ENCODE measurements around the gene LAMA5.

Gene LAMA5

DNA sequence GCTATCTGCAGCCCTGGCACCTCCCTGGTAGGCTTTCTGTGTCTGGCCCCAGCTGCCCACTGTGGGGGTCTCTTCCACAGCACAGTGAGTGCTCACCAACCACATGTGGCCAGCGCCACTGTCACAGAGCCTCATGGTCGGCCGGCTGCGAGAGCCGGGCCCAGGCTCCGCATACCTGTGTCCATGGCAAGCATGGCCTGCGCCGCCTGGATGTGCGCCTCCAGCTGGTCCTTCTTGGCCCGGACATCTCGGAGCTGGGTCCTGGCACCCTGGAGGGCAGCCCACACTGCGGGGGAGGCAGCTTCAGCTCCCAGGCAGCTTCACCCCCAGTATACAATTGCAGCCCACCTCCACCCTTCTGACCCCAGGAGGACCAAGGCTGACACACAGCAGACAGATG lies 51.3 kb downstream of the LAMA5 start:
- TF ChIP-seq, protein P1, sequence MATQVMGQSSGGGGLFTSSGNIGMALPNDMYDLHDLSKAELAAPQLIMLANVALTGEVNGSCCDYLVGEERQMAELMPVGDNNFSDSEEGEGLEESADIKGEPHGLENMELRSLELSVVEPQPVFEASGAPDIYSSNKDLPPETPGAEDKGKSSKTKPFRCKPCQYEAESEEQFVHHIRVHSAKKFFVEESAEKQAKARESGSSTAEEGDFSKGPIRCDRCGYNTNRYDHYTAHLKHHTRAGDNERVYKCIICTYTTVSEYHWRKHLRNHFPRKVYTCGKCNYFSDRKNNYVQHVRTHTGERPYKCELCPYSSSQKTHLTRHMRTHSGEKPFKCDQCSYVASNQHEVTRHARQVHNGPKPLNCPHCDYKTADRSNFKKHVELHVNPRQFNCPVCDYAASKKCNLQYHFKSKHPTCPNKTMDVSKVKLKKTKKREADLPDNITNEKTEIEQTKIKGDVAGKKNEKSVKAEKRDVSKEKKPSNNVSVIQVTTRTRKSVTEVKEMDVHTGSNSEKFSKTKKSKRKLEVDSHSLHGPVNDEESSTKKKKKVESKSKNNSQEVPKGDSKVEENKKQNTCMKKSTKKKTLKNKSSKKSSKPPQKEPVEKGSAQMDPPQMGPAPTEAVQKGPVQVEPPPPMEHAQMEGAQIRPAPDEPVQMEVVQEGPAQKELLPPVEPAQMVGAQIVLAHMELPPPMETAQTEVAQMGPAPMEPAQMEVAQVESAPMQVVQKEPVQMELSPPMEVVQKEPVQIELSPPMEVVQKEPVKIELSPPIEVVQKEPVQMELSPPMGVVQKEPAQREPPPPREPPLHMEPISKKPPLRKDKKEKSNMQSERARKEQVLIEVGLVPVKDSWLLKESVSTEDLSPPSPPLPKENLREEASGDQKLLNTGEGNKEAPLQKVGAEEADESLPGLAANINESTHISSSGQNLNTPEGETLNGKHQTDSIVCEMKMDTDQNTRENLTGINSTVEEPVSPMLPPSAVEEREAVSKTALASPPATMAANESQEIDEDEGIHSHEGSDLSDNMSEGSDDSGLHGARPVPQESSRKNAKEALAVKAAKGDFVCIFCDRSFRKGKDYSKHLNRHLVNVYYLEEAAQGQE (IDR thresholded peaks at IDR 0.05; ENCODE audit: insufficient read depth in 1 of 2, low read depth in 2 of 2, low read length in 2 of 2) = no peak
- no peak for TF ChIP-seq POLR2AphosphoS5 (IDR thresholded peaks at IDR 0.05; ENCODE audit: low read depth, low read length)
- TF ChIP-seq FOXP2 (optimal IDR thresholded peaks at IDR 0.05; ENCODE audit: borderline replicate concordance, extremely low read depth, extremely low read length, insufficient read depth) = no peak
- no peak for TF ChIP-seq TAF1 (IDR thresholded peaks at IDR 0.05; ENCODE audit: borderline replicate concordance, insufficient read depth, low read length)
- TF ChIP-seq SIN3A (IDR thresholded peaks at IDR 0.05; ENCODE audit: borderline replicate concordance, insufficient read depth, low read length) = no peak

DNA sequence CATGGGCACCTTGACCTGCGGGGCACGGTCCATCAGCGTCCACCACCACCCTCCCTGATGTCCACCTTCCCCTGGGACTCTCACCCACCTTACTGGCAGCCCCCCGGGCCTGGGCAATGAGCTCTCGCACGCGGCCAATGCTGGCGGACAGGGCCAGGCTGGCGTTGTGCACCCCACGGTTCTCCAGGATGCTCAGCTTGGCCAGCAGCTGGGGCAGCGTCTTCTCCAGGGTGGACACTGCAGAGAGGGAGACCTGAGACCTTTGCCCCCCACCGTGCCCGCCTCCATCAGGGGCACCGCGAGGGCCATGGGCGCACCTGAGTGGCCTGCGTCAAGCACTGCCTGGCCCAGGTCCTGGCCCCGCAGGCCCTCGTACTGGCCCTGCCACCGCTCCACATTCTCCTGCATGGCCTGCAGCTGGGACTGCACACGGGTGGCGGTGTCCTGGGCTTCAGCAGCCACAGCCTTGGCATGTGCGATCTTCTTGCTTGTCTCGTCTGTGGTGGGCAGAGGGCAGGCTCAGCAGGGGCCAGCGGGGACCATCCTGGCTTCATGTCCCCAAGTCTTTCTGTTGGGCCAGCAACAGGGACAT lies 52.3 kb downstream of the LAMA5 start:
- TF ChIP-seq TAF1 (IDR thresholded peaks at IDR 0.05; ENCODE audit: borderline replicate concordance, insufficient read depth, low read length) (no peak), FOXP2 (optimal IDR thresholded peaks at IDR 0.05; ENCODE audit: borderline replicate concordance, extremely low read depth, extremely low read length, insufficient read depth) (no peak), SIN3A (IDR thresholded peaks at IDR 0.05; ENCODE audit: borderline replicate concordance, insufficient read depth, low read length) (no peak), POLR2AphosphoS5 (IDR thresholded peaks at IDR 0.05; ENCODE audit: low read depth, low read length) (no peak)
- TF ChIP-seq, protein P1 (IDR thresholded peaks at IDR 0.05; ENCODE audit: insufficient read depth in 1 of 2, low read depth in 2 of 2, low read length in 2 of 2) = no peak

DNA sequence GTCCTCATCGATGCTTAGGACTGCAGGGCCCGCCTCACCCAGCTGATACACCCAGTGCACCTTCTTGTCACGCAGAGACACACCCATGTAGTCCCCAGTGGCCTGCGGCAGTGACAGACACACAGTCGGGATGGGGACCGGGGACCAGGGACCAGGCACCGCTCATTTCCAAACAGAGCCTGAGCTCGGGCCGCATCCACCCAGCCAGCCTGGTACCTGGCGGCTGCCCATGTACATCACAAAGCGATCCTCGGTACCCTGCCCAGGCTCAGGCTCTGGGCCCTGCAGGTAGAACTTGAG lies 52.8 kb downstream of the LAMA5 start:
- TF ChIP-seq, protein P1 (IDR thresholded peaks at IDR 0.05; ENCODE audit: insufficient read depth in 1 of 2, low read depth in 2 of 2, low read length in 2 of 2) = no peak
- TF ChIP-seq POLR2AphosphoS5 (IDR thresholded peaks at IDR 0.05; ENCODE audit: low read depth, low read length) (no peak), SIN3A (IDR thresholded peaks at IDR 0.05; ENCODE audit: borderline replicate concordance, insufficient read depth, low read length) (no peak), FOXP2 (optimal IDR thresholded peaks at IDR 0.05; ENCODE audit: borderline replicate concordance, extremely low read depth, extremely low read length, insufficient read depth) (no peak), TAF1 (IDR thresholded peaks at IDR 0.05; ENCODE audit: borderline replicate concordance, insufficient read depth, low read length) (no peak)

DNA sequence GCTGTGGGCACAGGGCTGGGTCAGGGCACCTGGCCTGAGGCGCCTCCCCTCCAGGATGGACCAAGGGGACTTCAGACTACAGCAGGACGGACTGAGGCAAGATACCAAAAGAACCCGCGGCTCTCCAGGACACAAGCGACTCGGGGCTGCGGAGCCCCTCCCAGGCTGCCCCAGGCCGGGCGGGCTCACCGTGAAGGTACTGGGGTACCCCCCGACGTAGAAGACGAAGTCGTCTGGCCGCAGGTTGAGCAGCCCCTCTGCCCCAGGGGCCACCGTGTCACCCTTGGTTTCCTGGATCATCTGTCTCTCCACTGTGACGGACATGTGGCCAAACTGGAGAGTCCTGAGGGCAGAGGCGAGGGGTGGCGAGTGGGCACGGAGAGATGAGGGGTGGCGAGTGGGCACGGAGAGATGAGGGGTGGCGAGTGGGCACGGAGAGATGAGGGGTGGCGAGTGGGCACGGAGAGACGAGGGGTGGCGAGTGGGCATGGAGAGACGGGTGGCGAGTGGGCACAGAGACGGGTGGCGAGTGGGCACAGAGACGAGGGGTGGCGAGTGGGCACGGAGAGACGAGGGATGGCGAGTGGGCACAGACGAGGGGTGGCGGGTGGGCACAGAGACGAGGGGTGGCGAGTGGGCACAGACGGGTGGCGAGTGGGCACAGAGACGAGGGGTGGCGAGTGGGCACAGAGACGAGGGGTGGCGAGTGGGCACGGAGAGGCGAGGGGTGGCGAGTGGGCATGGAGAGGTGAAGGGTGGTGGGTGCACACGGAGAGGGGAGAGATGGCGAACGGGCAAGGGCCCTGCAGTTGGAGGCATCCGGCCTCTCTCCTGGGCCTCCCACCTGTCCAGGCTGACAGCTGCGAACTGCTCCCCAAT lies 53.4 kb downstream of the LAMA5 start:
- TF ChIP-seq TAF1 (IDR thresholded peaks at IDR 0.05; ENCODE audit: borderline replicate concordance, insufficient read depth, low read length) (no peak), SIN3A (IDR thresholded peaks at IDR 0.05; ENCODE audit: borderline replicate concordance, insufficient read depth, low read length) (no peak), POLR2AphosphoS5 (IDR thresholded peaks at IDR 0.05; ENCODE audit: low read depth, low read length) (no peak), FOXP2 (optimal IDR thresholded peaks at IDR 0.05; ENCODE audit: borderline replicate concordance, extremely low read depth, extremely low read length, insufficient read depth) (no peak)
- TF ChIP-seq, protein P1 (IDR thresholded peaks at IDR 0.05; ENCODE audit: insufficient read depth in 1 of 2, low read depth in 2 of 2, low read length in 2 of 2) = no peak

Measured in PFSK-1 (cell line).